Measurements from ENCODE around the gene RNASET2.

DNA sequence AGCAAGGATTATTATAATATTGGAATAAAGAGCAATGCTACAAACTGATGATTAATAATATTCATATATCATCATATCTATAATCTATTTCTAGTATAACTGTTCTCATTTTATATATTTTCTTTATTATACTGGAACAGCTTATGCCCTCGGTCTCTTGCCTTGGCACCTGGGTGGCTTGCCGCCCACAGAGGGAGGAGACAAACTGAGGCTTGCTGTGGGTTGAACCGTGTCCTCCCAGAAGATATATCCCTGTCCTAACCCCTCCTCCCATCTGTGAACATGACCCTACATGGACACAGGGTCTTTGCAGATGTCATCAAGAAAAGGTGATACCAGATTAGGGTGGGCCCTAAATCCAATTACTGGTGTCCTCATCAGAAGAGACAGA, 4.7 kb downstream of the RNASET2 start:
- TF ChIP-seq, protein P1, sequence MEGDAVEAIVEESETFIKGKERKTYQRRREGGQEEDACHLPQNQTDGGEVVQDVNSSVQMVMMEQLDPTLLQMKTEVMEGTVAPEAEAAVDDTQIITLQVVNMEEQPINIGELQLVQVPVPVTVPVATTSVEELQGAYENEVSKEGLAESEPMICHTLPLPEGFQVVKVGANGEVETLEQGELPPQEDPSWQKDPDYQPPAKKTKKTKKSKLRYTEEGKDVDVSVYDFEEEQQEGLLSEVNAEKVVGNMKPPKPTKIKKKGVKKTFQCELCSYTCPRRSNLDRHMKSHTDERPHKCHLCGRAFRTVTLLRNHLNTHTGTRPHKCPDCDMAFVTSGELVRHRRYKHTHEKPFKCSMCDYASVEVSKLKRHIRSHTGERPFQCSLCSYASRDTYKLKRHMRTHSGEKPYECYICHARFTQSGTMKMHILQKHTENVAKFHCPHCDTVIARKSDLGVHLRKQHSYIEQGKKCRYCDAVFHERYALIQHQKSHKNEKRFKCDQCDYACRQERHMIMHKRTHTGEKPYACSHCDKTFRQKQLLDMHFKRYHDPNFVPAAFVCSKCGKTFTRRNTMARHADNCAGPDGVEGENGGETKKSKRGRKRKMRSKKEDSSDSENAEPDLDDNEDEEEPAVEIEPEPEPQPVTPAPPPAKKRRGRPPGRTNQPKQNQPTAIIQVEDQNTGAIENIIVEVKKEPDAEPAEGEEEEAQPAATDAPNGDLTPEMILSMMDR (IDR thresholded peaks at IDR 0.05): no peak
- TF ChIP-seq POLR2A (IDR thresholded peaks at IDR 0.05): no peak

All from testis (tissue), 2 donors.